HG03520 (cell line): ENCODE data around the gene DNLZ.
"Not testable (repeated sequence)": the region's sequence is repeated elsewhere in the genome, so short reads cannot be mapped to it uniquely, and the experiment has no call there.

ENCODE experiments used
- ATAC-seq: cut with Tn5 transposase; IDR thresholded peaks from one replicate; pipeline ENCODE4 v1.9.1; 2021; ENCODE audit warnings: mild to moderate bottlenecking, moderate library complexity; ENCODE audit not compliant: unreplicated experiment

The DNLZ gene

DNA sequence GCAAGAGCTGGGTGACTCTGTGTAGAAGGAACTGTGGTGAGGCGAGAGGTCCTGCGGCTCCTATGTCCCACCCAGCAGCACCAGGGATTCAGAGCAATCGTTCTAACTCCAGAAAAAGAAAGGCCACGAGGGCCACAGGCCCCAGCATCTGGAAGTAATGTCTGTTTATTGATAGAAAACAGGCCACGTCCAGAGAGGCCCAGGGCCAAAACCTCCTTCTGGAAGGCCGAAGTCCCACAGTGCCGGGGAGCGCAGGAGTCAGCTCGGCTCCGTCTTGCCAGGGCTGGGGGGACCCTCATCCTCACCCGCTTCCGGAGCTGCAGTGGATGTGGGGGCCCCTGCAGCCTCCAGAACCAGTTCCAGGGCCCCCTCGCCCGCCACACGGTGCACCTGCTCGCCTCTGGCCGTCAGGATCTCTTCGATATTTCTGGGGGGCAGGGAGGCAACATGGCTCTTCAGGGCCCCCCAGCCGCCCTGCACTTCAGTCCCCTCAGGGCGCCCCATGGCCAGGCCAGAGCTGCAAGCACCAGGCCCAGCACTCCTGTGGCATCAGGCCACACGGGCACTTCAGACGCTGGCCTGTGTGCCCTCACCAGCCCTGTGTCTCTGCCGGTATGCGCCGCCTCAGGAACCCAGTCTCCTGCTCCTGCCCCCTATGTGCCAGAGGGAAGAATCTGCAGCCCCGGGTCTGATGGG, 1.6 kb downstream of the DNLZ start:
- no peak for ATAC-seq

DNA sequence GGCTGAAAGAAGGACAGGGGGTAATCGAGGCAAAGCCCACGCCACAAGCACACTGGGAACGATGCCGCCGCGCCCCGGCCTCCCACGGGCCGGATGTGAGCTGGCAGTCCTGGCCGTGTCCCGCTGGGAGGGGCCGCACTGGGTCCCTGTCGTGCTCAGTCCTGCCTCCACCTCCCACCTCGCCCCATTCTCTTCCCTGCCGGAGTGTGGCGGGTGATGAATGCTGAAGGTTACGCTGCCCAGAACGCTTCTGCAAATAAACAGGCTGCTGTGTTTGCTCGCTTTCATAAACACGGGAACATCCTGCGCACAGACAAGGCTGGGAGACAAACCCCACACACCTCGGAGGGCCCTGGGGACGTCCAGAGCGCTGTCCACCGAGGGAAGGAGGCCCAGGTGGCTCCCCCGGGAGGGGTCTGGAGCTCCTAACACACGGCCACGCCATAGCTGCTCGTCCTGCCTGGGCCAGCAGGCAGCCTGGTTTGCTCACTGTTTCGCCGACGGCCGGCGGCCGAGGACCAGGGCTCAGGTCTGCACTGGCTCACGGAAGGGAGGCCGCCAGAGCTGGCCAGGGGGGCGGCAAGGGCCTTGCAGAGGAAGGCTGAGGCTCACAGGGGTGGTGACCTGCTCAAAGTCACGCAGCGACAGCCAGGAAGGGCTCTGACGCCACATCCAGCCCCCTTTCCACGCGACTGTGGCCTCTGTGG, 2.3 kb downstream of the DNLZ start:
- no peak for ATAC-seq

DNA sequence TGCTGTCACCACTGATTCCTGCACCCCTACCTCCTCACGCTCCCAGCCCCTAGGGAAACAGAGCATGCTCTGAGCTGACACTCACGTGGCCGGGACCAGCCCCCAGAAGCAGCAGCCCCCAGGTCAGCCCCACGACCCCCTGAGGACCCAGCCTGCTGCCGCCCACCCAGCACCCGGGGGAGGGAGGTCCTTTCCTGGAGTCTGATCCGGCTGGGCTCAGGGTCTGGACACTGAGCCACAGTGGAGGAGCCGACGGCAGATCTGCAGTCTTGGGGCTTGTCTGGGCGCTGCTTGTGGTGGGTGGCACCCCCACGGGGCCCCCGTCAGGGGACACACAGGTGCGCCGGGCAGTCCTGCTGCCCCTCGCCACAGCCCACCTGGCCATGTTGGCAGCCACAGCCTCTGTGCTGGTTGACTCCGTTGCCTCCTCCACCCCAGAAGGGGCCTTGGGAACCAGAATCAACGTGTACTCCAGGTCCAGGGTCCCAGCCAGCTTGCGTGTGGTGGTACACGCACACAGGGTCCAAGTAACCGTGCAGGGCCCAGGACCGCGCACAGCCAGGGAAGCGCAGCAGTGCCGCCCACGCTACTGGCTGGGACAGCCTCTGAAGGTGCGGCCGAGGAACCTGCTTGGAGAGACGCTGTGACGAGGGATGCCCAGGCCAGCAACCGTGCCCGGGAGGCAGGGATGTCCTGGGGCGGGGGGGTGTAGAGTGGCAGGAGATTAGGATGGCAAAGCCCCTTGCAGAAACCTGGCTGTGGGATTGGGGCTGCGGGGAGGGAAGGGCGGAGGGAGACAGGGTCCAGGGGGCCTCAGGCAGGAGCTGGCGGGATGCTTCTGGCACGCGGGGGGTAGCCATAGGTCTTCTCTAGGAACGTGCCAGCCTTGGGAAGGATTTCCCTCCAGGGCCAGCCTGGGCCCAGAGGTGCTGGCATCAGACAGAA, 3.5 kb downstream of the DNLZ start:
- ATAC-seq: no peak

DNA sequence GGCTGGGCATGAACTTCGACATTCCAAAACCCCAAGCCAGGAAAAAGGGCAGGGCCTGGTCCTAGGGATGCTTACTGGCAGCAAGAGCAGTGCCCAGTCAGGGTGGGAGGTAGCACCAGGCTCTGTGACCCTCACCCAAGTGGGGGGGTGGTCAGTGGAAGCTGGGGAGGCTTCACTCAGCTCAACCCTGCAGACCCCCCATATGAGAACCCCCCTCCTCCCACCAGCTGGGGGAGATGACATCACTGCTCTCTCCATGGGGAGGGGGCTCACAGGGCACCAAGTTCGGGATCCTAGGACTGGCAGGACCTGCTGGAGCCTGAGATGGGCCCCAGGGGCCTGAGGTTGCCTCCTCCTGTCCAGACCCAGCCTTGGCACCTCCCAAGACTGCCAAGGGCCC, 4.7 kb downstream of the DNLZ start:
- no peak for ATAC-seq

DNA sequence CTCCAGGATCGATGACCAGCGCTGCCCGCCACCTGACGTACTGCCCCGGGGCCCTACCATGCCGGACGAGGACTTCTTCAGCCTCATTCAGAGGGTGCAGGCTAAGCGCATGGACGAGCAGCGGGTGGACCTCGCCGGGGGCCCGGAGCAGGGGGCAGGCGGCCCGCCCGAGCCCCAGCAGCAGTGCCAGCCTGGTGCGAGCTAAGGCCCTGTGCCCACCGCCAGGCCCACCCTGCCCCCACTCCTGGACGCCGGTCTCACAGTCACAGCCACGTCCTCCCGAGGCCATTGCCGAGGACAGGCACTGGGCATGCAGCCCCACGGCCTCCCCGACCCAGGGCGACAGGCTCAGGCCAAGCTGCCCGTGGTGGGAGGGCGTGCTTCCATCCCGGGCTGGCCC, 5.5 kb downstream of the DNLZ start:
- no peak for ATAC-seq

DNA sequence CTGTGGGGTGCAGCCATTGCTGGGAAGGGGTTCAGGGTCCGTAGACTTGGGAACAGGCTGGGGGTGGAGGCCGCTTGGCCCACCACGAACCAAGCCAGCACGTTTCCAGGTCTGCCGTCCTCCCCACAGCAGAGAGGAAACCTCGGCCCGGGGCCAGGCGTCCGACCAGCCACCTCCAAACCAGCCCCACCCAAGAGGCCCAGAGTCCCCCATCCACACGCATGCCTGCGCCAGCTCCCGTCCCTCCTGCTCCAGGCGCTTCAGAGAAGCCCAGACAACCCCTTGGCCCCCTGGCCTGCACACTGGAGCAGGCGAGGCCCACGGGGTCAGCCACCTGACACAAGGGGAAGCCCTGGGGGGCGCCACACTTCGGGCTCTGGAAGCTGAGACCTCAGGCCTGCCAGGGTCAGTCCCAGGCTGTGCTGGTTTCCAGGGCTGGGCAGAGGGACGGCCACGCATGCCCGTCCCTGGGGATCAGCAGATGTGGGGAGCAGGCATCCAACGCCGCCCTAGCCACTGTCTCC, 6.3 kb downstream of the DNLZ start:
- ATAC-seq: no peak

DNA sequence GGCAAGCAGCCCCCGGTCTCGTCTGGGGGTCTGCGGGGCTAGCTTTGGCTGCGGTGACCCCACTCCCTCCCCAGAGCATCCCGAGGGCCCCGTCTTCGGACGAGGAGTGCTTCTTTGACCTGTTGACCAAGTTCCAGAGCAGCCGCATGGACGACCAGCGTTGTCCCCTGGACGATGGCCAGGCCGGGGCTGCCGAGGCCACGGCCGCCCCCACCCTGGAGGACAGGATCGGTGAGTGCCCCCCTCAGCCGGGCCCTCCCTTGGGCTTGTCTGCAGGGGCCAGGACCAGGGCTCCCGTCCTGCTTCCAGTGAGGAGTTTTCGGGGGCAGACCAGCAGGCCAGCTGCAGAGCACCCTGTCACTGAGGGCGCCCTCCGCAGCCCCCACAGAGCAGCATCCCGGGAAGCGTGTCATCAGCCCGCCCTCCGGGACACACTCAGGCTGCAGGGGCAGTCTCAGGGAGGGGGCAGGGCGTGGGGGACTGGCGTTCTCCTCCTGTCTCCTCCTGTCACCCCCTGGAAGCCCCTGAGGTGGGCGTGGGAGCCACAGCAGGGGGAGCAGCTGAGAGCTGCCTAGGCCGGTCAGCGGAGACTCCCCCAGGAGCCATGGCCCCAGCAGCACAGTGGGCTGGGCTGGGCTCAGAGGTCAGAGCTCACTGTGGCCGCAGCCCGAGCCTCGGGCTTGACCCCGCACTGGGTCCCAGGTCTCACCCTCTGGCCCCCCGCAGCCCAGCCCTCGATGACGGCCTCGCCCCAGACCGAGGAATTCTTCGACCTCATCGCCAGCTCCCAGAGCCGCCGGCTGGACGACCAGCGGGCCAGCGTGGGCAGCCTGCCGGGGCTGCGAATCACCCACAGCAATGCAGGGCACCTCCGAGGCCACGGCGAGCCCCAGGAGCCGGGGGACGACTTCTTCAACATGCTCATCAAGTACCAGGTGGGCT, 7.7 kb downstream of the DNLZ start:
- ATAC-seq: no peak

DNA sequence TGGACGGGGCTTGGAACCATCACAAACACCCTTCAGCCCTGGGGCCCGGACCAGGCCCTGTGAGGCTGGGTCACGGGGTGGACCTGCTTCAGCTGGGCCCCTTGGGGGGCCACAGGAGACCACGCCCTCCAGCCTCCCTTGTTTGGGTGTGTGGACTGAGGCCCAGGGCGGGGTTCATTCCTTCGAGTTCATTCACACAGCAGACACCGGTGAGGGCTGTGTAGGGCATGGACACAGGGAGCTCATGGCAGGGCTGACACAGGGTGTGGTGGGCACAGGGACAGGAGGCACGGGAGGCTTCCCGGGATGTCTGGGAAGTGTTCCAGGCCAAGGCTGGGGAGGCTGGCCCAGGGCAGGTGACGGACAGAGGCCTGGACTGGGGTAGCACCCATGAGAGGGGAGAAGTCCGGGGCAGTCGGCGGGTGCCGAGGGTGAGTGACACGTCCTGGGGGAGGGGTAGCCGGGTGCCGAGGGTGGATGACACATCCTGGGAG, 8.9 kb downstream of the DNLZ start:
- ATAC-seq: no peak

DNA sequence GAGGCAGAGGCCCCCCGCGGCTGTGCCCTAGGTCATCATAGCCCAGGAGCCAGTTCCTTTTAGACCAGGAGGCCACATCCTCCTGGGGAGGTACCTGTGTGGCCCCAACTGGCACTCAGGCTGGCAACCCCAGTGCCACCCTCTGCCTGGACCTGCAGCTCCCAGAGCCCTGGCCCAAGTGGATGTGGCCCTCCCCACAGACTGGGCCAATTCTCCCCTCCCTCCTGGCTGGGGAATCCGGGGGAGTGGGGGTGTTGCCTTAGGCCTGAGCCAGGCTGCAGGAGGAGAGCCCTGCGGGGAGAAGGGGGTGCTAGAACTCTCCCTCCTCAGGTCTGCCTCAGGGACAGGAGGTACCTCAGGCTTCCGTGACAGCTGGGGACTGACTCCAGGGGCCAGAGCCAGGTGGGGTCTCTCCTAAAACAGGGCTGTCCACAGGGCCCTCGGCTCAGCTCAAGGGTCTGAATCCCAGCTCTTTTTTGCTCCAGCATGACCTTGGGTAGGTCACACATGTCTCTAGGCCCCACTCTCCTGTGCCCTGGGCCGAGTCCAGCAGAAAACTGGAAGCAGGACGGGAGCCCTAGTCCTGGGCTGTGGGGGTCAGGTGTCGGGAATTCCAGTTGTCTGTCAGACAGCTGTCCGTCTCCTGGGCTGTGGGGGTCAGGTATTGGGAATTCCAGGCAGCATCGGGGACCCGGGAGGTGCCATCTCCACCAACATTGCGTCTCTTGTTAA, 9.6 kb downstream of the DNLZ start:
- no peak for ATAC-seq

DNA sequence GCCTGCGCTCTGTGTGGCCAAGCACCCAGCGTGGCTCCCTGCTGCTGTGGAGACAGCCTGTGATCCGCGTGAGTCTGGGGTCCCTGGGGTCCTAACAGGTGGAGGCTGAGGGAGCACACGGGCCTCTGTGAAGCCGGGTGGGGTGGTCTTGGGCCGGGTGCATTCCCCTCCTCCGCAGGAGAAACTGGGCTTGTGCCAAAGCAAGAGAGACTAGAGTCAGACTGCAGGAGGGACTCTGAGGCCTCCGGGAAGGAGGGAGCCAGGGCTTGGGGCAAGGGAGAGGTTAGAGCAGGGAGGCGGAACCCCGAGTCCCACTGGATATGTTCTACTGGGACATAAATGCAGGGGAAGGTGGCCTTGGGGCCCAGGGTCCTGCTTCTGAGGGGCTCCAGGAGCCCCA, 10.5 kb downstream of the DNLZ start:
- no peak for ATAC-seq

DNA sequence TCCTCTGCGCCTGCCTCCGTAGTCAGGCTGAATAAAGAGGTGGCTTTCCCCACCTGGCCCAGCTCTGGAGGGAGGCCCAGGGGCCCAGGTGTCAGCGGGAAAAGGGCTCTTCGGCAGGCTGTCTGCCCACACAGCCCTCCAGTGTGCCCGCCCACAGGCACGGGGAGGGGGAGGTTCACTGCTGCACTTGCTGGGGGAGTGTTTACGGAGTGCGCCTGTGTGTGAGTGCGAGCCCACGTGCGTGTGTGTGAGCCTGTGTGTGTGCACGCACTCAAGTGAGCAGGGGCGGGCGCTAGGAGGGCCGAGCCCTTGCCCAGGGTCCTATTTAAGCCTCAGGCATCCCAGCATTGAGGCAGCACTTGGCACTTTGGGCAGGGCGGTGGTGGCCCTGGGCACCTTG, 10.9 kb downstream of the DNLZ start:
- no peak for ATAC-seq

DNA sequence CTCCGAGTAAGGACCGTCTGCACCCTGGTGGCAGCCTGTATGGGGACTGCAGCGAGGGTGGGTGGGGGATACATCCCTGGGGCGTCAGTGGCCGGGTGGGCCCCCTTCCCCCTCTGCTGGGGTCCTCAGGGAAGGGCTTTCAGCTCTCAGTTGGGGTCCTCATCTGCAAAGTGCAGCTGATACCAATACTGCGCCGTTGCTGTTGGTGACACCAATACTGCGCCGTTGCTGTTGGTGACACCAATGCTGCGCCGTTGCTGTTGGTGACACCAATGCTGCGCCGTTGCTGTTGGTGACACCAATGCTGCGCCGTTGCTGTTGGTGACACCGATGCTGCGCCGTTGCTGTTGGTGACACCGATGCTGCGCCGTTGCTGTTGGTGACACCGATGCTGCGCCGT, 11.7 kb downstream of the DNLZ start:
- not testable (repeated sequence) for ATAC-seq

DNA sequence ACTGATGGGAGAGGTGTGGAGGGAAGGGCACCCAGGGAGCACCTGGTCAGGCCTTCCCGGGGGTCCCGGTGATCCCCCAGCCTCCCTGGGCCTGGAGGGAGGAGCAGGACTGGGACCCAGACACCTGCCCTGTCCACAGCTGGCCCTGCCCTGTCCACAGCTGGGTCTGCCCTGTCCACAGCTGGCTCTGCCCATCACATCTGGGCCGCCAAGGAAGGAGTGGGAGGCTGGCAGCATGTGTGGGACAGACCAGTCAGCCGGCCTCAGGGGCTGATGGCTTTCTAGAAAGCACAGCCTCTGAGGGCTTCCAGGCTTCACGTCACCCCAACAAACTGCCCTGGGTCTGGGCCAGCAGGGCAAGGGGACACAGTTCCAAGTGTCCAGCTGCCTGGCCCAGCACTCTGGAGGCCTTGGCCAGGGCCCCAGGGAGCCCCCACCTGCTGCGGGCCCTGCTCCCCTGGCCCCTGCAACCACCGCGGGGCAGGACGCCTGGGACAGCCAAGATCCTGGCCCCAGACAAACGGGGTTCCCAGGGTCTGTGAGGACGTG, 12.2 kb downstream of the DNLZ start:
- no peak for ATAC-seq

DNA sequence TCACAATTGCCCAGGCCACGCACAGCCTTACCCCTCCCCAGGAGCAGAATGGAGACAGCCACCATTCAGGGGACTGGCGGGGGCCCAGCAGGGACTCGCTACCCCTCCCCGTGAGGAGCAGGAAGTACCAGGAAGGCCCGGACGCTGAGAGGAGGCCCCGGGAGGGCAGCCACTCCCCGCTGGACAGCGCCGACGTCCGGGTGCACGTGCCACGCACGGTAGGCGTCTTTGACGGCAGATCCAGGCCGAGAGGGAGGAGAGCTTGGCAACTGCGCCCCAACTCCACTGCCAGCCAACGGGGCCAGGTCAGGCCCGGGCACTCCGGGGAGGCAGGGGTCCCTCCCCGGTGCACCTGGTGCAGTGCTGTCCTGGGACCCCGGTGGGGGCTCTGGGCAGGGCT, 14.0 kb downstream of the DNLZ start:
- no peak for ATAC-seq

DNA sequence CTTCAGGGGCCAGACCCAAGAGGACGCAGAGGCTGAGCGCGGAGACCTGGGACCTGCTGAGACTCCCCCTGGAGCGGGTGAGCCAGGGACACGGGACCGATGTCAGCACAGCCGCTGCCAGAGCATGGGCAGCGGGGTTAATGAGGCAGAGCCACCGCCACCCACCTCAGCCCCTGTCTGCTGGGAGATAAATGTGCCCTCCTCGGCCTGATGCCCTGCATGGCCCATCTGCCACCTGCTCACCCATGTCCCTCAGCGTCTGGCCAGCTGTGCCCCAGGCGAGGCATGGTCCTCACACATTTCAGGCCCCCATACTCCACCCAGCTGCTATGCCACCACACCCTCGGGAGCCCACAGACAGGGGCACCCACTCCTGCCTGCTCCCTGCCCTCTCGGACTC, 14.9 kb downstream of the DNLZ start:
- no peak for ATAC-seq

DNA sequence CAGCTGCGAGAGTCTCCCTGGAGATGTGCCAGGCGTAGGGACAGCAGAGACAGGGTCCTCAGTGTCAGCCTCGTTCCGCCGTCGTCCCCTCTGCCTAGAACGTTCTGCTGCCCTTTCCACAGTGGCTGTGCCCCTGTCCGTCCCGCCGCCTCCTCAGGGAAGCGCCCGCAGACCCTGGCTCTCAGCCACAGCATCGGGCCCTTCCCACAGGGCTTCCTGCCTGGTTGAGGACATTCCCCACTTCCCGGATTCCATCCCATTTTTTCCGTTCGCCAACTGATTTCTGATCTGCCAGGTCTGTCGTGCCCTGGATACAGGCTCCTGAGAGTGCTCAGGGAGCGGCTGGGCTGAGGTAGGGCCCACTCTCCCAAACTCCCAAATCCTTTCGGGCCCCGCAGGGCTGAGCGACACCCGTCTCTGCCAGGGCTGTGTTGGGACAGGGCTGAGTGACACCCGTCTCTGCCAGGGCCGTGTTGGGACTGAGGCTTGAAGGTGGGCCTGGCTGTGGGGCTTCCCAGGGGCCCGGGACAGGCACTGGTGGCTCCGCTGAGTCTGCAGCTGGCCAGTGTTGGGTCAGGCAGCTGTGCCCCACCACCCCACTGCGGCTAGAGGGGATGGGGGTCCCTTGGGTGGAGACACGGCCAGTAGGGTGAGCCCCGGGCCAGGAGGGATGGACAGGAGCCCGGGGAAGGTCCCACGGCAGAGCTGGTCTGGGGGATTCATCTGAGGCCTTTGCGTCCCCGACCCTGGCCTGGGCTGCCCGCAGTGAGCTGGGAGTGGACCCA, 15.9 kb downstream of the DNLZ start:
- ATAC-seq: no peak

DNA sequence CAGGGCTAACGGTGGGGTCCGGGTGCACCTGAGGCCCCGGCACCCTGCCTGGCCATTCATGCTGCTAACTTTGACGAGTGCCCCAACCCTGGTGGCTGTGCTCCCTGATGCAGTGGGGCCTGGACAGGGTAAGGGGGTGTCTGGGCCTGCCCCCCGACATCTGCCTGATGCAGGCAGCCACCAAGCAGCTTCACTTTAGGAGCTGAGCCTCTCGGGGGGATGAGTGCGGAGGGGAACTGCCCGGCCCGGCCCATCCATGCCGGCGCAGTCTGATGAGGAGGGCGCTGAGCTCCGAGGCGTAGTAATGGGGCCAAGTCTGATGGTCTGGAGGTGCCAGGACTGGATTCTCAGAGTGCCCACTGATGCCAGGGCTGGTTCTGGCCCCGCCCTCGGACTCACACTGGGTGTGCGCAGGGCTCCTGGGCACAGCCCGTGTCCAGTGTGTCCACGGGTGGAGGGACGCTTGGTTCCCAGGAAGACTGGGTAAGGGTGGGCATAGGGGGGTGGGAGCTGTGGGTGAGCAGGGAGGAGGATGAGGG, 16.5 kb downstream of the DNLZ start:
- no peak for ATAC-seq

DNA sequence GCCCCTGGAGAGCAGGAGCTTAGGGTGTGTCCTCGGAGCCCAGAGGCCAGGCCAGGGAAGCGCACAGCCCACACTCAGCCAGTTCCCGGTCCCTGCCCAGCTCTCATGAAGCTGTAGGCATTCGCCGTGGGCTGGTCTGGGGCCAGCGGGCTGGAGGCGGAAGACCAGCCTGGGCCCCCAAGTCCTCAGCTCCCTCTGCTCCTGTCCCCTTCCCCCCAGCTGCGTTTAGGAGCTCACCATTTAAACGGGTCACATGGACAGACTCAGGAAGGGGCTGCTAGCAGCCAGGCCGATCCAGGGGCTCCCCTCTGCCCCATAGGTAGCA, 17.4 kb downstream of the DNLZ start:
- no peak for ATAC-seq
